ENCODE results near the gene H6PD. TPM values are rescaled to one million over a fixed set of nuclear protein-coding genes. Genes with fewer than 3 reads are reported as not detected.

The H6PD gene
- total RNA-seq, 1 experiment from 2014 or later = 12.6 TPM

- H3K9me3 ChIP-seq (replicated peaks) = no peaks in the 10 kb centered on the region
- H3K4me3 ChIP-seq = no peak overlapping the region
- no peaks in the 10 kb centered on the region; the same call in 1 of the 2 replicates for H3K36me3 ChIP-seq
- no peaks in the 10 kb centered on the region for H3K27me3 ChIP-seq (replicated peaks)
- no peak for DNase-seq (ENCODE audit: low read depth in 1 of 2, low spot score in 2 of 2)
- no peak overlapping the region for H3K27ac ChIP-seq
- peaks cover 18% of the 10 kb centered on the region for H3K4me1 ChIP-seq (replicated peaks)
These were observed 38.6 kb downstream of the H6PD start for GRCh38 chr1:9273177-9273576.

DNA sequence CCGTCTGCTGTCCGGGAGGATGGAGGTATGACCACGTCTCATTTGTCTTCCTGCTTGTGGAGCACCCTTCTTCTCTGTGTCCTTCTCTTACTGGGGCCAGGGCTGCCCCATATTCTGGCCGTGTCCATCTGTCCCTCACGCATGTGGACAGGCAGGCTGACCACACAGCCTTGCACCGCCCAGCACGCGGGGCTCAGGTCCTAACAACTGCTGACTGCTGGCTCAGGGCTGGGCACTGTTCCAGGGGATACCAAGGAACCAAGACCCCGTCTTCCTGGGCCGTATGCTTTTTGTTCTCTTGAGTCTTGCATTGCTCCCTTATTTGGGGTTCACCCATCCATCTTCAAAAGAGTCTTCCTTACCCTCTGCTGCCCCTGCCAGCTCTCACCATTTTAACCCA is 40.6 kb downstream of the H6PD start:
- H3K27me3 ChIP-seq (replicated peaks) = no peaks in the 10 kb centered on the region
- peaks cover 25% of the 10 kb centered on the region for H3K4me1 ChIP-seq (replicated peaks)
- H3K4me3 ChIP-seq = no peak overlapping the region
- no peaks in the 10 kb centered on the region; the same call in 1 of the 2 replicates for H3K36me3 ChIP-seq
- DNase-seq (ENCODE audit: low read depth in 1 of 2, low spot score in 2 of 2) = no peak
- H3K9me3 ChIP-seq (replicated peaks) = no peaks in the 10 kb centered on the region
- H3K27ac ChIP-seq = 0 out of 2 replicates have a peak overlapping the region, but pooled peaks have one; percentile 1

DNA sequence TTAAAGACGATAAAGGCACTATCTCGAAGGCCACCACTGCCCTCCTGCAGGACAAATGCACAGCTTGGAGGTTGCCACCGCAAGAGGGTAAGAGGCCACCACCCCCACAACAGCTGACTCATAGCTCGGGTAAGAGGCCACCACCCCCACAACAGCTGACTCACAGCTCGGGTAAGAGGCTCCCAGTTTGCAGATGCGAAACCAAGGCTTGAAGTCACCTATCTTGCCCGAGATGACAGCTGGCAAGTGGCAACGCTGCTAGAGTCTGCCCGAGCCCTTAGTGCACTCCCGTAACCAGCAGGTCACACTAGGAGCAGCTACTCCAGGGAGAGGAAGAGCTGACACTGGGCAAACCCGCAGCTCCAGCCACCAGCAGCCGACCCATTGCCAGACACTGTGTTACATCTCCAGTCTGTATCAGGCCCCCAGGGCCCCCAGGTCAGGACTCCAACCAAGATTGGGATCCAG is 41.0 kb downstream of the H6PD start:
- Histone ChIP-seq H3K4me1 (replicated peaks) (peaks cover 28% of the 10 kb centered on the region), H3K27me3 (replicated peaks) (no peaks in the 10 kb centered on the region), H3K4me3 (no peak overlapping the region), H3K36me3 (no peaks in the 10 kb centered on the region; the same call in 1 of the 2 replicates), H3K27ac (no peak overlapping the region), H3K9me3 (replicated peaks) (no peaks in the 10 kb centered on the region)
- DNase-seq (ENCODE audit: low read depth in 1 of 2, low spot score in 2 of 2) = peak; percentile 86 to 95

GRCh38 chr1:9278116-9278515 is 43.5 kb downstream of the H6PD start:
- Histone ChIP-seq H3K9me3 (replicated peaks) (no peaks in the 10 kb centered on the region), H3K27me3 (replicated peaks) (no peaks in the 10 kb centered on the region), H3K4me3 (no peak overlapping the region), H3K36me3 (no peaks in the 10 kb centered on the region), H3K4me1 (replicated peaks) (peaks cover 52% of the 10 kb centered on the region), H3K27ac (no peak overlapping the region)
- no peak for DNase-seq (ENCODE audit: low read depth in 1 of 2, low spot score in 2 of 2)

GRCh38 chr1:9278585-9279153 is 44.1 kb downstream of the H6PD start:
- Histone ChIP-seq H3K9me3 (replicated peaks) (no peaks in the 10 kb centered on the region), H3K36me3 (no peaks in the 10 kb centered on the region), H3K4me3 (no peak overlapping the region), H3K27ac (no peak overlapping the region), H3K27me3 (replicated peaks) (no peaks in the 10 kb centered on the region), H3K4me1 (replicated peaks) (peaks cover 57% of the 10 kb centered on the region)
- no peak for DNase-seq (ENCODE audit: low read depth in 1 of 2, low spot score in 2 of 2)

DNA sequence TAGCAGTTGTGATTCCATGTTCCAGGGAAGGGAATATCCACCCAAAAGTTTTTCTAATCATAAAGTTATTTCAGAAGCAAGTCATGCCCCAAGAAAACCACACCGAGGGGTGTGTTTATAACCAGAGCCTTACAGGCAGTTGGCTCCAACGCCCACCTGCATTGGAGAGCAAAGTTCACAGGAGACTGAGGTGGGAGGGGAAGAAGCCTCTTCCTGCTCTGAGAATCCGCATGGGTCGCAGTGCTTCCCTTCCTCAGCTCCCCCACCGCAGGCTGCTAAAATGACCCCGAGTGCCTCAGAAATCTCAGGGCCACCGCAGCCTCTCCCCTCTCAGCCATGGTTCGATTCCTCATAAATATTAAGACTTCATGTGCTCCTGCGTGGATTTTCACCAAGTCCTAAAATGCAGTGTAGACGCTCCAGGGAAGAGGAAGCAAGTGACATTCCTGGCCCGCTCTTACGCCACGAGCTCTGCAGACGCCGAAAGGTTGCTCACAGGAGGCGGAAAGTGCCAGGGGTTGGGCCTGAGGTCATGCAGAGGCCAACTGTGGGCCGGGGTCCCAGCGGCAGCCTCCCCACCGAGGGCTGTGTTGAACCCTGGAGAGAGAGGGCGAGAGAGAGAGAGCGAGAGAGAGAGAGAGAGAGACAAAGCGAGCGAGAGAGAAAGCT is 44.7 kb downstream of the H6PD start:
- no peaks in the 10 kb centered on the region for H3K27me3 ChIP-seq (replicated peaks)
- peaks cover 62% of the 10 kb centered on the region for H3K4me1 ChIP-seq (replicated peaks)
- no peak overlapping the region for H3K4me3 ChIP-seq
- H3K9me3 ChIP-seq (replicated peaks) = no peaks in the 10 kb centered on the region
- H3K27ac ChIP-seq = no peak overlapping the region
- H3K36me3 ChIP-seq = no peaks in the 10 kb centered on the region
- DNase-seq (ENCODE audit: low read depth in 1 of 2, low spot score in 2 of 2) = no peak

GRCh38 chr1:9280015-9280860 is 45.7 kb downstream of the H6PD start:
- 0 out of 2 replicates have a peak overlapping the region, but pooled peaks have one; percentile 4 for H3K27ac ChIP-seq
- peaks cover 56% of the 10 kb centered on the region for H3K4me1 ChIP-seq (replicated peaks)
- no peaks in the 10 kb centered on the region; the same call in 1 of the 2 replicates for H3K9me3 ChIP-seq (replicated peaks)
- H3K4me3 ChIP-seq = no peak overlapping the region
- no peaks in the 10 kb centered on the region for H3K36me3 ChIP-seq
- no peaks in the 10 kb centered on the region for H3K27me3 ChIP-seq (replicated peaks)
- DNase-seq (ENCODE audit: low read depth in 1 of 2, low spot score in 2 of 2) = peak; percentile 68 to 87

GRCh38 chr1:9281071-9281827 is 46.7 kb downstream of the H6PD start:
- DNase-seq (ENCODE audit: low read depth in 1 of 2, low spot score in 2 of 2) = peak in 1 of 2 experiments; percentile 31
- no peak overlapping the region for H3K4me3 ChIP-seq
- H3K36me3 ChIP-seq = no peaks in the 10 kb centered on the region
- peak overlapping the region; percentile 4; the same call in 1 of the 2 replicates for H3K27ac ChIP-seq
- H3K4me1 ChIP-seq (replicated peaks) = peaks cover 46% of the 10 kb centered on the region
- no peaks in the 10 kb centered on the region for H3K27me3 ChIP-seq (replicated peaks)
- H3K9me3 ChIP-seq (replicated peaks) = no peaks in the 10 kb centered on the region; the same call in 1 of the 2 replicates

DNA sequence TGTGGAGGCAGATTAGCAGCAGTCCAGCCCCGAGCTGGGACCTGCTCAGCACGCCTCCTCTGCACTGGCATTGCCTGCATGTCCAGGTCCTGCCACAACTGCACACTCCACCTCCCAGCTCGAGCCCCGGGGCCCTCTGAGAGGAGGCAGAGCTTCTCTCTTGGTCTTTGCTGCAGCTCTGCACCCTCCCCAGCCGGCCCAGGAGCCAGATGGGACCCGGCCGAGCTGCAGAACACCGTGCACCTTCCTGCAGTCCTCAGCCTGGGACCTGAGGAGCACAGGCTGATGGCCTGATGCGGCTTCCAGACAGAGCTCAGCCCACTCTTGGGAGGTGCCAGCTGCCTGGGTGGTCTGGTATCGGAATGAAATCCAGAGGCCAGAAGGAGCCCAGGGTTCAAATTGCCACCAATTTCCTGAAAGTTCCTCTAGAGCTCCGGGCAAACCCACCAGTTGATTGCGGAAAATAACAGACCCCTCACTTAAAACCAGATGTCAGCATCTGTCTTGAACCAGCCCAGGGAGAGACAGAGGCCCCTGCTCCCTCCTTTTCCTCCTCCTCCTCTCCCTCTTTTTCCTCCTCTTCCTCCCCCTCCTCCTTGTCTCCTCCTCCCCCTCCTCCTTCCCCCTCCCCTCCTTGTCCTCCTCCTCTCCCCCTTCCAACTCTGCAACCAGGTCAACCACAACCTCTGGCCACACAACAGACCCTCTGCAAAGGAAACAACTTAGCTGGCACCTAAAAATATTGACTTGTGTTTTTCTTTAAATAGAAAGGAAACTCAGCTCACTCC is 47.5 kb downstream of the H6PD start:
- Histone ChIP-seq H3K36me3 (no peaks in the 10 kb centered on the region), H3K27ac (no peak overlapping the region; the same call in 1 of the 2 replicates), H3K4me1 (replicated peaks) (peaks cover 45% of the 10 kb centered on the region), H3K4me3 (no peak overlapping the region), H3K27me3 (replicated peaks) (no peaks in the 10 kb centered on the region), H3K9me3 (replicated peaks) (peaks cover under 1% of the 10 kb centered on the region; the same call in 1 of the 2 replicates)
- peak; percentile 86 to 88 for DNase-seq (ENCODE audit: low read depth in 1 of 2, low spot score in 2 of 2)

DNA sequence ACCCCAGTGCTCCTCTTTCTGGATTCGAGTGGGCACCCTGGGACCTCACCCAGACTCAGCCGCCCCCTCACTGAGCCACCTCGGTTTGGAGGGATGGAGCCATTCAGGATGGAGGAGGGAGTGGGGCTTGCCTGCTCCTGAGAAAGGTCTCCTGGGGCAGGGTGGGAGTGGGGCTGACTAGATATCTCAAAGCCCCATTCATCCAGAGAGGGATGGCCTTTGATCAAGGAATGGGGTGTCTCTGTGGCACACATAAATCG is 48.1 kb downstream of the H6PD start:
- peaks cover 45% of the 10 kb centered on the region for H3K4me1 ChIP-seq (replicated peaks)
- no peak for DNase-seq (ENCODE audit: low read depth in 1 of 2, low spot score in 2 of 2)

DNA sequence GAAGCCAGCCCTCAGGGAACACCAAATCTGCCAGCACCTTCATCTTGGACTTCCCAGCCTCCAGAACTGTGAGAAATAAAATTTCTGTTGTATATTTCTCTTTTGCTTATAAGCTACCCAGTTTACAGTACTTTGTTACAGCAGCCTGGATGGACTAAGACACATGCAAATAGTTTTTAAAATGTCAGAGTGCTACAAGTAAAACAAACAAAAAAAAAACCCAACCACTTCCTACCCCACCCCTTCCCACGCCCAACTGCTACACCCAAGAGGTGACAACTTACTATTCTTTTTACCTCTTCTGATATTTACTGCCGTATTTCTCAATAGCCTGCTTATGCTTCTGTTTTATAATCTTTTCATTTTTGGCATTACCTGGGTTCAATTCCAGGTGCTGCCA is 49.5 kb downstream of the H6PD start:
- peaks cover 15% of the 10 kb centered on the region for H3K9me3 ChIP-seq (replicated peaks)
- H3K4me1 ChIP-seq (replicated peaks) = peaks cover 45% of the 10 kb centered on the region
- DNase-seq (ENCODE audit: low read depth in 1 of 2, low spot score in 2 of 2) = peak in 1 of 2 experiments; percentile 21
- no peak overlapping the region for H3K4me3 ChIP-seq
- H3K27me3 ChIP-seq (replicated peaks) = no peaks in the 10 kb centered on the region
- H3K36me3 ChIP-seq = no peaks in the 10 kb centered on the region
- H3K27ac ChIP-seq = no peak overlapping the region

More for the DNA sequence above, 48.1 kb downstream of the H6PD start:
- Histone ChIP-seq H3K27ac (no peak overlapping the region), H3K27me3 (replicated peaks) (no peaks in the 10 kb centered on the region), H3K9me3 (replicated peaks) (peaks cover 6% of the 10 kb centered on the region; the same call in 1 of the 2 replicates), H3K4me3 (no peak overlapping the region), H3K36me3 (no peaks in the 10 kb centered on the region)

- Histone ChIP-seq H3K4me3 (no peak overlapping the region), H3K27ac (no peak overlapping the region), H3K4me1 (replicated peaks) (peaks cover 33% of the 10 kb centered on the region), H3K27me3 (replicated peaks) (no peaks in the 10 kb centered on the region), H3K36me3 (no peaks in the 10 kb centered on the region), H3K9me3 (replicated peaks) (peaks cover 16% of the 10 kb centered on the region)
- no peak for DNase-seq (ENCODE audit: low read depth in 1 of 2, low spot score in 2 of 2)
These were observed 52.0 kb downstream of the H6PD start for GRCh38 chr1:9286556-9286955.

All from SJSA1 (cell line).